NT2/D1 (cell line): ENCODE measurements around the gene MAN1A1.

Experiments
- DNase-seq: peaks from one replicate; pipeline ENCODE4 v3.0.0-alpha.2; 2011; ENCODE audit warnings: low read depth, low spot score
- H3K27me3 ChIP-seq: 2 replicates; pipeline ENCODE4 v1.6.0; 2011; ENCODE audit warnings: mild to moderate bottlenecking; ENCODE audit not compliant: insufficient read length, insufficient read depth
- H3K36me3 ChIP-seq: 2 replicates; pipeline ENCODE4 v1.6.1; 2011; ENCODE audit warnings: mild to moderate bottlenecking, low read length, mixed read lengths; ENCODE audit not compliant: insufficient read depth, insufficient read length
- H3K4me1 ChIP-seq: 2 replicates; pipeline ENCODE4 v1.5.1; 2011; ENCODE audit not compliant: insufficient read depth, insufficient read length
- H3K4me3 ChIP-seq: 2 replicates; pipeline ENCODE4 v1.5.1; 2011; ENCODE audit warnings: low read depth; ENCODE audit not compliant: insufficient read length
- H3K9ac ChIP-seq: 2 replicates; pipeline ENCODE4 v1.6.0; 2011; ENCODE audit warnings: low read depth; ENCODE audit not compliant: insufficient read length
- H3K9me3 ChIP-seq: 2 replicates; pipeline ENCODE4 v1.5.1; 2011; ENCODE audit warnings: mild to moderate bottlenecking, low read length; ENCODE audit not compliant: insufficient read depth
- SUZ12 ChIP-seq: IDR thresholded peaks from 2 replicates; pipeline ENCODE4 v1.6.1; 2011; ENCODE audit not compliant: insufficient read length, insufficient read depth; ENCODE audit errors: extremely low read depth
- YY1 ChIP-seq: IDR thresholded peaks from 2 replicates; pipeline ENCODE4 v1.6.1; 2011; ENCODE audit not compliant: insufficient read length, insufficient read depth
- ZNF274 ChIP-seq: IDR thresholded peaks from 2 replicates; pipeline ENCODE4 v1.6.1; 2011; ENCODE audit warnings: mild to moderate bottlenecking, low read depth, low read length

The MAN1A1 gene

DNA sequence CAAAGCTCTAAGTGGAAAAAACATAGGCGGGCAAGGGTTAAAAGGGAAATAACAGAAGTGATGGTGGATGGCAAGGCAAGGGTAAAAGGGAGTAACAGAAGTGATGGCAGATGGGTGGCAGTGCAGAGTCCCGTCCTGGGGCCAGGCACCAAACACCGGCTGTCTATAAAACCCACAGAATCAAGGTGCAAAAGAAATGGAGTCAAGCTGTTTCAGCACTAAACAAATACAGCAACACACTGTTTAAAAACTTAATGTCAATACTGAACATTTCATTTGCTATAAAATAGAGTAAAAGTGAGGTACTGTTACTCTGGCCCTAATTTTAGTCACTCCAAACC, 87.6 kb downstream of the MAN1A1 start:
- Histone ChIP-seq H3K4me1 (no peaks in the 10 kb centered on the region), H3K9ac (no peak overlapping the region), H3K36me3 (no peaks in the 10 kb centered on the region), H3K4me3 (no peak overlapping the region), H3K27me3 (no peaks in the 10 kb centered on the region), H3K9me3 (no peaks in the 10 kb centered on the region)
- no peak for TF ChIP-seq SUZ12
- TF ChIP-seq YY1 = no peak
- no peak for TF ChIP-seq ZNF274
- DNase-seq = no peak

DNA sequence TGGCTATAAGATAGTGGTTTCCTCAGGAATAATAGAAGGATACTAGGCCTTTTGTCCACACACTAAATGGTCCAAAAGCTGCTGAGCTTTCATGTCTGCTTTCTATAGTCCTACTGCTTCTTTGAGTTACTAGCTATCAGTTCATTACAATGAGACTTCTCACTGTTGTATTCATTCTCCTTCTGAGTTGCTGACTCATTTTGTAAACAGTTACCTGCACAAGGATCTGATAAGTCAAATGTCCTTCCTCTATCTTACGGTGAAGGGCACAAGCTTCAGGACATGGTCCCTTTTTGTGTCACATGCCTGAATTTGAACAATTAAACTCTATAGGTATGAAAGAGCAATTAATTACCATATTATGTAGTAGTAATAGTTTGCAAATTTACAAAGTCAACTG, 90.5 kb downstream of the MAN1A1 start:
- Histone ChIP-seq H3K9ac (no peak overlapping the region), H3K4me3 (no peak overlapping the region), H3K27me3 (no peaks in the 10 kb centered on the region), H3K36me3 (no peaks in the 10 kb centered on the region), H3K4me1 (no peaks in the 10 kb centered on the region), H3K9me3 (no peaks in the 10 kb centered on the region)
- no peak for DNase-seq
- TF ChIP-seq SUZ12 = no peak
- no peak for TF ChIP-seq ZNF274
- no peak for TF ChIP-seq YY1

DNA sequence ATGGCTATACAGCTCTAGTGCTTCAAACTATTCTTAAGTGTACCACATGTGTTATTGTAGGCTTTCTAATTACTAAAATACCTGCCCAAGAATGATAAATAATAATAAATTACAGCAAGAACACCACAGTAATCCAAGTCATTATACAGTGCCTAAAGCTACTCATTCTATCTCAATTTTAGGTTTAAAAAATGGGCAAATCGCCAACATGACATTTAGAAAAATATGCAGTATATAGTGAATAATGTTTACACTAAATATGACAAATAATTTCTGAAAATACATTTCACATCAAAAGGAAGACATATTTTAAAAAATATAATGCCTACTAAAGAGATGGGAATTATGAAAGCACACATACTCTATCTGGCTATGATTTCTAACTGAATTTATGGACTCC, 91.8 kb downstream of the MAN1A1 start:
- Histone ChIP-seq H3K4me1 (no peaks in the 10 kb centered on the region), H3K9ac (no peak overlapping the region), H3K4me3 (no peak overlapping the region), H3K9me3 (no peaks in the 10 kb centered on the region), H3K27me3 (no peaks in the 10 kb centered on the region), H3K36me3 (no peaks in the 10 kb centered on the region)
- TF ChIP-seq ZNF274 (no peak), YY1 (no peak), SUZ12 (no peak)
- DNase-seq = no peak

DNA sequence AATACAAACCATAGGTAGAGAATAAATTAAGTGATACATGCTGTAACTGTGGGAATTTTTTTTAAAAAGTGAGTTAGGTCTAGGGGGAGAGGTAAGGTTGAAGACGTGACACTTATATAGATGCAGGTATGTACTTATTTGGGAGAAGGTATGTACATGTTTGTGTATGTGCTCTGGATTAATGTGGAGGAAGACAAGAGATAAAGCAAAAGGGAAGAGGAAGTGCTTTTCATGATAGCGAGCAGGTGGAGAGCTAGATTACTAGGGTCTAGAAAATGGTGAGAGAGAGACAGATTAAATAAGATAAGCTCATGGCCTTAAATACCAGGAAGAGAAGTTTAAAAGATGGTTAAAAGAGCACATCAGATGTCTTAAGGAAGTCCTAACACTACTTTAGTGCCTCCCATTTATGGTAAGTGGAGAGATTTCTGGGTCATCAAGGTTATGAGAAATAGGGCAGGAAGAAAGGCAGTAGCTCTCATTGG, 92.5 kb downstream of the MAN1A1 start:
- Histone ChIP-seq H3K9ac (no peak overlapping the region), H3K36me3 (no peaks in the 10 kb centered on the region), H3K9me3 (no peaks in the 10 kb centered on the region), H3K4me3 (no peak overlapping the region), H3K27me3 (no peaks in the 10 kb centered on the region), H3K4me1 (no peaks in the 10 kb centered on the region)
- no peak for DNase-seq
- no peak for TF ChIP-seq SUZ12
- no peak for TF ChIP-seq YY1
- TF ChIP-seq ZNF274 = no peak

DNA sequence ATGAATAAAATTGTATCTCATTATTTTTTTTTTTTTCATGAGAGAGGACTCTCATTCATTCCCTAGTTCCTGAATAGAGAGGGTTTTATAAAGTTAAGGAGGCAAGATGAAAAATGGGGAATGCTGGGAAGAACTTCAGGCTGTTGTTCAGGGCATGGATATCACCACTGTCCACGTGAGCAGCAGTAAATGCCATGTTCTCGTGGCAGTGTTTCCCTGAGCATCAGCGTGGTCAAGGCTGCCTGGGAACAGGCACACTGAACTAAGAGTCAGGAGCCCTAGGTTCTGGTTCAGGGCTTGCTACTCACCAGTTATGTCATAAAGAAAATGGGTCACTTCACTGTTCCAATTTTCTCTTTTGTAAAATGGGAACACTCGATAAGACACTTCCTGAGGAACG, 93.2 kb downstream of the MAN1A1 start:
- TF ChIP-seq SUZ12 (no peak), ZNF274 (no peak), YY1 (no peak)
- H3K9me3 ChIP-seq = no peaks in the 10 kb centered on the region
- no peaks in the 10 kb centered on the region for H3K4me1 ChIP-seq
- no peaks in the 10 kb centered on the region for H3K36me3 ChIP-seq
- no peaks in the 10 kb centered on the region for H3K27me3 ChIP-seq
- no peak overlapping the region for H3K9ac ChIP-seq
- no peak for DNase-seq
- H3K4me3 ChIP-seq = no peak overlapping the region

DNA sequence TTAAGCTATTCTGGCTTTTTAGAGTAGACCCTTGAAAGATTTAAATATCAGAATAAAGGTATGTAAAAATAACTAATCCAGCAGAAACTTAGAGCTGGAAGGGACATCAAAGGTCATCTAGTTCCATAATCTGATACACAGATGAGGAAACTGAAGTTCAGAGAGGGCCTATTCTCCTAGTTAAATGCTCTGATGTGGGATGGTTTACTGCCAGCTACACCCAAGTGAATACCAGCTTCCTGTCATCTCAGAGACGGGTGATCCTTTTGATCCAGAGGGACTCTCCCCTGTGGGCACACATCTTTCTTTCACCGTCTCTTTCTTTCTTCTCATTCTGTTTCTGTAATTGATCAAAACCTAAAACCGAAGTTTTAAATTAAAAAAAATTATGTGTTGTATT, 94.1 kb downstream of the MAN1A1 start:
- no peak for DNase-seq
- TF ChIP-seq YY1 = no peak
- TF ChIP-seq SUZ12 = no peak
- no peak for TF ChIP-seq ZNF274

DNA sequence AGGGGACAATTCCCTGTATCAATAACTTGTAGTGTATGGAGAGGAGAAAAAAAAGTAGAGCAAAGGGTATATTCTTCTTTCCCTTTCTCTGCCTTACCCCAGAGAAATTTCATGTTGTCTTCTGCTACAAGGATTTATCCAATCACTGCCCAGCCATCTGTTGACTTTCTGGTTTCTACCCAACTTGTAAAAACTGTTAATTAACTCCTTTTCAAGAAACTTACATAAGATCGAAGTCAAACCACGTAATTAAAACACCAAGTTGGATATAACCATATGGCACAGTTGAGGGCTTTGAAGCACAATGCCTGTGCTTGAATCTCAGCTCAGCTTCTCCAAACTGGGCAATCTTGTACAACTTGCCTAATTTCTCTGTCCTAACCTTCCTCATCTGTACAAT, 99.5 kb downstream of the MAN1A1 start:
- TF ChIP-seq YY1 = no peak
- TF ChIP-seq SUZ12 = no peak
- no peak for TF ChIP-seq ZNF274
- no peak overlapping the region for H3K9ac ChIP-seq
- H3K4me3 ChIP-seq = no peak overlapping the region
- DNase-seq = no peak
- H3K27me3 ChIP-seq = no peaks in the 10 kb centered on the region
- no peaks in the 10 kb centered on the region for H3K9me3 ChIP-seq
- H3K4me1 ChIP-seq = no peaks in the 10 kb centered on the region
- no peaks in the 10 kb centered on the region for H3K36me3 ChIP-seq

More for the DNA sequence above, 94.1 kb downstream of the MAN1A1 start:
- H3K36me3 ChIP-seq = no peaks in the 10 kb centered on the region
- H3K4me3 ChIP-seq = no peak overlapping the region
- H3K4me1 ChIP-seq = no peaks in the 10 kb centered on the region
- H3K9ac ChIP-seq = no peak overlapping the region
- H3K9me3 ChIP-seq = no peaks in the 10 kb centered on the region
- H3K27me3 ChIP-seq = no peaks in the 10 kb centered on the region

DNA sequence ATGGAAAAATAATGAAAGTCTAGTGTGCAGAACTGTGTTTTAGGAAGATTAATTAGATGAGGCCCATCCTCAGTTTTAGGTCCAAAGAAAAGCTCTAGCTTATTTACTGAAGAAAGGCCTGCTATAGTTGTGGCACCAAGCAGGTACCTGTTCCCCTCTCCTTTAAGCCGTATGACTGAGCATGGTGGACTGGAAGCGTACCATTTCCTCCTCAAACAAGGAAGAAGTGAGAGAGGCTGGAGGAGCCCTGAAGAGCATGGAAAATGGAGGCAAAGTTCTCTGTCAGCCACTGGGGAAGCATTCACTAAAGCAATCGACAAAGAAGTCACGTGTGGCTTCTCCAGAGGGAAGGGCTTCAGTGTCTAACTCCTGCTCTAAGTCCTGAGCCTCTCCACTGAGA, 100.2 kb downstream of the MAN1A1 start:
- H3K4me3 ChIP-seq = no peak overlapping the region
- H3K27me3 ChIP-seq = no peaks in the 10 kb centered on the region
- no peaks in the 10 kb centered on the region for H3K4me1 ChIP-seq
- no peaks in the 10 kb centered on the region for H3K9me3 ChIP-seq
- H3K36me3 ChIP-seq = no peaks in the 10 kb centered on the region
- H3K9ac ChIP-seq = no peak overlapping the region
- no peak for DNase-seq
- no peak for TF ChIP-seq SUZ12
- no peak for TF ChIP-seq YY1
- TF ChIP-seq ZNF274 = no peak
